NT2/D1 (cell line): Measurements from ENCODE around the gene ACVR1.

Experiments used
- DNase-seq: peaks from one replicate; pipeline ENCODE4 v3.0.0-alpha.2; 2011; ENCODE audit warnings: low read depth, low spot score
- H3K27me3 ChIP-seq: 2 replicates; pipeline ENCODE4 v1.6.0; 2011; ENCODE audit warnings: mild to moderate bottlenecking; ENCODE audit not compliant: insufficient read length, insufficient read depth
- H3K36me3 ChIP-seq: 2 replicates; pipeline ENCODE4 v1.6.1; 2011; ENCODE audit warnings: mild to moderate bottlenecking, low read length, mixed read lengths; ENCODE audit not compliant: insufficient read depth, insufficient read length
- H3K4me1 ChIP-seq: 2 replicates; pipeline ENCODE4 v1.5.1; 2011; ENCODE audit not compliant: insufficient read depth, insufficient read length
- H3K4me3 ChIP-seq: 2 replicates; pipeline ENCODE4 v1.5.1; 2011; ENCODE audit warnings: low read depth; ENCODE audit not compliant: insufficient read length
- H3K9ac ChIP-seq: 2 replicates; pipeline ENCODE4 v1.6.0; 2011; ENCODE audit warnings: low read depth; ENCODE audit not compliant: insufficient read length
- H3K9me3 ChIP-seq: 2 replicates; pipeline ENCODE4 v1.5.1; 2011; ENCODE audit warnings: mild to moderate bottlenecking, low read length; ENCODE audit not compliant: insufficient read depth
- SUZ12 ChIP-seq: IDR thresholded peaks from 2 replicates; pipeline ENCODE4 v1.6.1; 2011; ENCODE audit not compliant: insufficient read length, insufficient read depth; ENCODE audit errors: extremely low read depth
- YY1 ChIP-seq: IDR thresholded peaks from 2 replicates; pipeline ENCODE4 v1.6.1; 2011; ENCODE audit not compliant: insufficient read length, insufficient read depth
- ZNF274 ChIP-seq: IDR thresholded peaks from 2 replicates; pipeline ENCODE4 v1.6.1; 2011; ENCODE audit warnings: mild to moderate bottlenecking, low read depth, low read length

Gene ACVR1

GRCh38 chr2:157699009-157699408 is 177.1 kb downstream of the ACVR1 start:
- Histone ChIP-seq H3K4me1 (no peaks in the 10 kb centered on the region), H3K9ac (no peak overlapping the region), H3K36me3 (no peaks in the 10 kb centered on the region), H3K9me3 (no peaks in the 10 kb centered on the region), H3K4me3 (no peak overlapping the region), H3K27me3 (no peaks in the 10 kb centered on the region)
- no peak for TF ChIP-seq SUZ12
- no peak for TF ChIP-seq YY1
- no peak for TF ChIP-seq ZNF274
- no peak for DNase-seq

- Histone ChIP-seq H3K9me3 (no peaks in the 10 kb centered on the region), H3K4me1 (no peaks in the 10 kb centered on the region), H3K9ac (no peak overlapping the region), H3K27me3 (no peaks in the 10 kb centered on the region), H3K36me3 (no peaks in the 10 kb centered on the region), H3K4me3 (no peak overlapping the region)
- no peak for DNase-seq
- no peak for TF ChIP-seq YY1
- TF ChIP-seq SUZ12: no peak
- TF ChIP-seq ZNF274: no peak
Observed at GRCh38 chr2:157698430-157698829, 177.7 kb downstream of the ACVR1 start.

GRCh38 chr2:157696036-157696435 is 180.1 kb downstream of the ACVR1 start:
- H3K4me3 ChIP-seq: no peak overlapping the region
- no peaks in the 10 kb centered on the region for H3K9me3 ChIP-seq
- DNase-seq: no peak
- no peaks in the 10 kb centered on the region for H3K27me3 ChIP-seq
- no peak overlapping the region for H3K9ac ChIP-seq
- TF ChIP-seq SUZ12: no peak
- no peak for TF ChIP-seq YY1
- no peak for TF ChIP-seq ZNF274
- no peaks in the 10 kb centered on the region for H3K4me1 ChIP-seq
- no peaks in the 10 kb centered on the region for H3K36me3 ChIP-seq

- Histone ChIP-seq H3K9ac (no peak overlapping the region), H3K4me3 (no peak overlapping the region), H3K36me3 (no peaks in the 10 kb centered on the region), H3K9me3 (no peaks in the 10 kb centered on the region), H3K4me1 (no peaks in the 10 kb centered on the region), H3K27me3 (peaks cover 3% of the 10 kb centered on the region)
- DNase-seq: no peak
- TF ChIP-seq SUZ12 (no peak), ZNF274 (no peak), YY1 (no peak)
Observed at GRCh38 chr2:157692768-157693167, 183.4 kb downstream of the ACVR1 start.

- H3K9me3 ChIP-seq: no peaks in the 10 kb centered on the region
- H3K9ac ChIP-seq: no peak overlapping the region
- no peaks in the 10 kb centered on the region for H3K36me3 ChIP-seq
- H3K4me3 ChIP-seq: no peak overlapping the region
- H3K4me1 ChIP-seq: no peaks in the 10 kb centered on the region
- no peak for DNase-seq
- peaks cover 6% of the 10 kb centered on the region for H3K27me3 ChIP-seq
- TF ChIP-seq ZNF274: no peak
- no peak for TF ChIP-seq SUZ12
- no peak for TF ChIP-seq YY1
Observed at GRCh38 chr2:157691695-157692094, 184.4 kb downstream of the ACVR1 start.

GRCh38 chr2:157691131-157691530 is 185.0 kb downstream of the ACVR1 start:
- DNase-seq: no peak
- H3K27me3 ChIP-seq: peaks cover 10% of the 10 kb centered on the region
- H3K36me3 ChIP-seq: no peaks in the 10 kb centered on the region

More at GRCh38 chr2:157691131-157691530, 185.0 kb downstream of the ACVR1 start:
- no peaks in the 10 kb centered on the region for H3K4me1 ChIP-seq
- H3K9ac ChIP-seq: no peak overlapping the region
- H3K9me3 ChIP-seq: no peaks in the 10 kb centered on the region
- H3K4me3 ChIP-seq: no peak overlapping the region
- TF ChIP-seq YY1 (no peak), SUZ12 (no peak), ZNF274 (no peak)
